Stimulated activated naive CD8-positive, alpha-beta T cell treated with anti-CD3 and anti-CD28 coated beads, Interleukin-15, amount 100 ng/mL, for 72 hours (primary cell): ENCODE measurements around the gene PRDM2.
A peak's percentile ranks its signal among the peaks of the same experiment; 100 is the strongest.
"Not testable (repeated sequence)": the region's sequence is repeated elsewhere in the genome, so short reads cannot be mapped to it uniquely, and the experiment has no call there.

ENCODE experiments used
- ATAC-seq: fragments of 150-1000 bp; cut with Tn5 transposase; 2 replicates; pipeline ENCODE4 v1.10.0; 2021; ENCODE audit warnings: mild to moderate bottlenecking, moderate library complexity
- DNase-seq, 2 donors: peaks; one replicate each; pipeline ENCODE4 v3.0.0; 2021 to 2022
- H3K27ac Mint-ChIP-seq, 2 donors: one replicate each; pipeline ENCODE4 v1.8.0; 2022; ENCODE audit warnings: mild to moderate bottlenecking in 2 of 2, mixed read lengths in 2 of 2, moderate library complexity in 2 of 2
- H3K27me3 Mint-ChIP-seq: one replicate; pipeline ENCODE4 v1.8.0; 2022; ENCODE audit warnings: mixed read lengths
- H3K4me1 Mint-ChIP-seq: one replicate; pipeline ENCODE4 v1.8.0; 2022; ENCODE audit warnings: mild to moderate bottlenecking, mixed read lengths
- H3K4me3 Mint-ChIP-seq, 2 donors: one replicate each; pipeline ENCODE4 v1.8.0; 2022; ENCODE audit warnings: mild to moderate bottlenecking in 2 of 2, mixed read lengths in 2 of 2, moderate library complexity in 1 of 2
- H3K9me3 Mint-ChIP-seq, 2 donors: one replicate each; pipeline ENCODE4 v1.8.0; 2022; ENCODE audit warnings: mixed read lengths in 2 of 2

The PRDM2 gene

GRCh38 chr1:13708380-13708982 is 8.5 kb downstream of the PRDM2 start:
- H3K27ac Mint-ChIP-seq: no peak overlapping the region
- H3K9me3 Mint-ChIP-seq: no peaks in the 10 kb centered on the region
- DNase-seq (no peak), ATAC-seq (no peak)
- no peaks in the 10 kb centered on the region for H3K27me3 Mint-ChIP-seq
- peaks cover 84% of the 10 kb centered on the region for H3K4me1 Mint-ChIP-seq
- peak overlapping the region; percentile 14 to 30 for H3K4me3 Mint-ChIP-seq

- no peak for DNase-seq
- peak overlapping the region in 1 of 2 donors; percentile 36 for H3K27ac Mint-ChIP-seq
- ATAC-seq: no peak
- H3K9me3 Mint-ChIP-seq: no peaks in the 10 kb centered on the region
- H3K4me3 Mint-ChIP-seq: no peak overlapping the region
- peaks cover 71% of the 10 kb centered on the region for H3K4me1 Mint-ChIP-seq
- no peaks in the 10 kb centered on the region for H3K27me3 Mint-ChIP-seq
Measured at GRCh38 chr1:13710086-13710485, 10.1 kb downstream of the PRDM2 start.

GRCh38 chr1:13714851-13715250 is 14.9 kb downstream of the PRDM2 start:
- no peak overlapping the region for H3K4me3 Mint-ChIP-seq
- DNase-seq (no peak), ATAC-seq (no peak)
- H3K9me3 Mint-ChIP-seq: no peaks in the 10 kb centered on the region
- H3K27me3 Mint-ChIP-seq: no peaks in the 10 kb centered on the region
- peaks cover 53% of the 10 kb centered on the region for H3K4me1 Mint-ChIP-seq
- H3K27ac Mint-ChIP-seq: no peak overlapping the region

- not testable (repeated sequence) for H3K27me3 Mint-ChIP-seq, H3K9me3 Mint-ChIP-seq, DNase-seq, ATAC-seq, H3K4me3 Mint-ChIP-seq, H3K27ac Mint-ChIP-seq
- H3K4me1 Mint-ChIP-seq: peaks cover 52% of the 10 kb centered on the region
Measured at GRCh38 chr1:13715616-13716287, 15.8 kb downstream of the PRDM2 start.

- ATAC-seq: no peak
- Mint-ChIP-seq H3K4me1 (peaks cover 67% of the 10 kb centered on the region), H3K9me3 (no peaks in the 10 kb centered on the region), H3K27me3 (no peaks in the 10 kb centered on the region), H3K27ac (peak overlapping the region; percentile 29 to 95), H3K4me3 (no peak overlapping the region)
- no peak for DNase-seq
Measured at GRCh38 chr1:13722808-13723360, 22.9 kb downstream of the PRDM2 start.

GRCh38 chr1:13723810-13724209 is 23.8 kb downstream of the PRDM2 start:
- ATAC-seq (peak; percentile 63), DNase-seq (no peak)
- Mint-ChIP-seq H3K4me3 (no peak overlapping the region), H3K9me3 (no peaks in the 10 kb centered on the region), H3K27me3 (no peaks in the 10 kb centered on the region), H3K27ac (peak overlapping the region; percentile 5 to 35), H3K4me1 (peaks cover 69% of the 10 kb centered on the region)

- Mint-ChIP-seq H3K4me1 (peaks cover 75% of the 10 kb centered on the region), H3K4me3 (no peak overlapping the region)
- peak; percentile 50 for ATAC-seq
Measured at GRCh38 chr1:13725714-13726175, 25.8 kb downstream of the PRDM2 start.

GRCh38 chr1:13728091-13728715 is 28.2 kb downstream of the PRDM2 start:
- Mint-ChIP-seq H3K27me3 (no peaks in the 10 kb centered on the region), H3K4me1 (peaks cover 76% of the 10 kb centered on the region), H3K4me3 (no peak overlapping the region), H3K27ac (no peak overlapping the region), H3K9me3 (no peaks in the 10 kb centered on the region)
- no peak for ATAC-seq
- no peak for DNase-seq

More at GRCh38 chr1:13725714-13726175, 25.8 kb downstream of the PRDM2 start:
- DNase-seq: peak; percentile 39 to 54
- Mint-ChIP-seq H3K9me3 (no peaks in the 10 kb centered on the region), H3K27ac (peak overlapping the region in 1 of 2 donors; percentile 8), H3K27me3 (no peaks in the 10 kb centered on the region)

GRCh38 chr1:13730291-13730690 is 30.3 kb downstream of the PRDM2 start:
- H3K27me3 Mint-ChIP-seq: no peaks in the 10 kb centered on the region
- H3K4me3 Mint-ChIP-seq: peak overlapping the region; percentile 87 to 89
- H3K9me3 Mint-ChIP-seq: no peaks in the 10 kb centered on the region
- DNase-seq: no peak
- peaks cover 76% of the 10 kb centered on the region for H3K4me1 Mint-ChIP-seq
- peak; percentile 14 for ATAC-seq
- peak overlapping the region; percentile 94 to 97 for H3K27ac Mint-ChIP-seq

- H3K9me3 Mint-ChIP-seq: no peaks in the 10 kb centered on the region
- peaks cover 77% of the 10 kb centered on the region for H3K4me1 Mint-ChIP-seq
- peak overlapping the region; percentile 94 to 97 for H3K27ac Mint-ChIP-seq
- H3K4me3 Mint-ChIP-seq: peak overlapping the region; percentile 87 to 89
- ATAC-seq (peak; percentile 98), DNase-seq (peak; percentile 82 to 92)
- H3K27me3 Mint-ChIP-seq: no peaks in the 10 kb centered on the region
Measured at GRCh38 chr1:13730751-13731482, 30.9 kb downstream of the PRDM2 start.

GRCh38 chr1:13731897-13732296 is 31.9 kb downstream of the PRDM2 start:
- no peak for DNase-seq
- peak overlapping the region; percentile 87 to 89 for H3K4me3 Mint-ChIP-seq
- peak overlapping the region; percentile 94 for H3K27ac Mint-ChIP-seq
- ATAC-seq: no peak
- no peaks in the 10 kb centered on the region for H3K9me3 Mint-ChIP-seq
- H3K4me1 Mint-ChIP-seq: peaks cover 76% of the 10 kb centered on the region
- H3K27me3 Mint-ChIP-seq: no peaks in the 10 kb centered on the region

GRCh38 chr1:13732971-13733667 is 33.1 kb downstream of the PRDM2 start:
- H3K27me3 Mint-ChIP-seq: no peaks in the 10 kb centered on the region
- no peaks in the 10 kb centered on the region for H3K9me3 Mint-ChIP-seq
- no peak for ATAC-seq
- peaks cover 79% of the 10 kb centered on the region for H3K4me1 Mint-ChIP-seq
- H3K4me3 Mint-ChIP-seq: peak overlapping the region; percentile 73 to 78
- DNase-seq: peak; percentile 27 to 29
- H3K27ac Mint-ChIP-seq: peak overlapping the region; percentile 82 to 86

- no peak for DNase-seq
Measured at GRCh38 chr1:13733711-13734110, 33.7 kb downstream of the PRDM2 start.

GRCh38 chr1:13735168-13735930 is 35.4 kb downstream of the PRDM2 start:
- no peaks in the 10 kb centered on the region for H3K27me3 Mint-ChIP-seq
- peaks cover 64% of the 10 kb centered on the region for H3K4me1 Mint-ChIP-seq
- ATAC-seq: no peak
- no peaks in the 10 kb centered on the region for H3K9me3 Mint-ChIP-seq
- DNase-seq: no peak
- no peak overlapping the region for H3K4me3 Mint-ChIP-seq
- H3K27ac Mint-ChIP-seq: peak overlapping the region; percentile 61 to 88

More at GRCh38 chr1:13733711-13734110, 33.7 kb downstream of the PRDM2 start:
- no peak for ATAC-seq
- Mint-ChIP-seq H3K4me3 (peak overlapping the region; percentile 73 to 78), H3K4me1 (peaks cover 75% of the 10 kb centered on the region), H3K27ac (peak overlapping the region; percentile 42 to 82), H3K27me3 (no peaks in the 10 kb centered on the region), H3K9me3 (no peaks in the 10 kb centered on the region)
